ENCODE results near the gene SAFB2. TPM values are rescaled to one million over a fixed set of nuclear protein-coding genes. Genes with fewer than 3 reads are reported as not detected.
A peak's percentile ranks its signal among the peaks of the same experiment; 100 is the strongest.

Gene SAFB2
- total and polyA plus RNA-seq, 9 of the 15 experiments (the other 6 are each of a cell fraction or from before 2014, with no cell fraction given), result 4.5 to 103 (median 47.3) TPM

- no peak for FAIRE-seq
- CTCF ChIA-PET (ENCODE audit: low intra/inter-chr PET ratio), result no interaction called here
- TF ChIP-seq RFX5 (IDR thresholded peaks at IDR 0.05; ENCODE audit: low read depth, low read length), result no peak
- no peak for TF ChIP-seq RNF2 (IDR thresholded peaks at IDR 0.05)
- no peak for TF ChIP-seq SRSF9 (IDR thresholded peaks at IDR 0.05; ENCODE audit: borderline replicate concordance, low read depth, low read length)
- 0 out of 2 replicates have a peak, but pooled peaks have one; percentile 58 for TF ChIP-seq CBX1 (IDR thresholded peaks at IDR 0.05; ENCODE audit: low read depth)
- no peak for TF ChIP-seq NKRF (IDR thresholded peaks at IDR 0.05; ENCODE audit: borderline replicate concordance)
- TF ChIP-seq DMBX1 (CRISPR knock-in tag; IDR thresholded peaks at IDR 0.05; ENCODE audit: borderline replicate concordance), result no peak
- TF ChIP-seq ZNF436 (CRISPR knock-in tag; IDR thresholded peaks at IDR 0.05), result no peak
- TF ChIP-seq HNRNPK (IDR thresholded peaks at IDR 0.05; ENCODE audit: low read depth, low read length, poor library complexity, severe bottlenecking), result no peak
- TF ChIP-seq ZKSCAN1 (IDR thresholded peaks at IDR 0.05; ENCODE audit: low read depth, low read length), result peak; percentile 15; the same call in 1 of the 2 replicates
- TF ChIP-seq ZNF41 (CRISPR knock-in tag; conservative IDR thresholded peaks at IDR 0.05), result peak; percentile 86; the same call in 1 of the 2 replicates
- no peak for TF ChIP-seq ZNF518B (CRISPR knock-in tag; IDR thresholded peaks at IDR 0.05)
- TF ChIP-seq RAD21 (CRISPR knock-in tag; conservative IDR thresholded peaks at IDR 0.05 in 1 of 2, IDR thresholded peaks at IDR 0.05 in 1 of 2), result no peak
- TF ChIP-seq ZNF512 (tag; IDR thresholded peaks at IDR 0.05), result no peak
- TF ChIP-seq KDM1A (IDR thresholded peaks at IDR 0.05), result peak; percentile 22 to 37; a peak in 1 of 4 replicates
- peak; percentile 68 for TF ChIP-seq BCOR (IDR thresholded peaks at IDR 0.05)
- TF ChIP-seq CBX3 (IDR thresholded peaks at IDR 0.05; ENCODE audit: borderline replicate concordance in 1 of 2, low read length in 2 of 2), result peak in 1 of 2 experiments; percentile 47; a peak in 1 of 3 replicates
Observed at GRCh38 chr19:5561559-5561958, 61.0 kb downstream of the SAFB2 start.

More at GRCh38 chr19:5561559-5561958, 61.0 kb downstream of the SAFB2 start:
- Histone ChIP-seq H3K4me2 (ENCODE audit: insufficient read depth, low read length) (no peak overlapping the region), H3K27ac (ENCODE audit: extremely low read depth, low read depth, low read length) (no peak overlapping the region), H3K9me1 (ENCODE audit: control insufficient read depth, insufficient read depth, low read length) (no peaks in the 10 kb centered on the region), H2AFZ (ENCODE audit: low read depth, low read length) (no peak overlapping the region), H3K4me3 (no peak overlapping the region), H4K20me1 (replicated peaks; ENCODE audit: control insufficient read depth, insufficient read depth, low read length) (no peaks in the 10 kb centered on the region), H3K9me3 (replicated peaks; ENCODE audit: control insufficient read depth, insufficient read depth, low read depth, low read length) (peaks cover 8% of the 10 kb centered on the region), H3K9ac (ENCODE audit: insufficient read depth in 1 of 2, low read depth in 2 of 2, low read length in 2 of 2) (no peak overlapping the region), H3K4me1 (replicated peaks in 1 of 2; ENCODE audit: control insufficient read depth in 2 of 2, insufficient read depth in 2 of 2, low read length in 2 of 2) (peaks cover 0 to 7% of the 10 kb centered on the region in 2 experiments; a peak in 2 of 5 replicates), H3K27me3 (ENCODE audit: control insufficient read depth in 2 of 2, insufficient read depth in 2 of 2, low read length in 2 of 2) (peaks cover 8 to 21% of the 10 kb centered on the region in 2 experiments; a peak in 3 of 5 replicates), H3K36me3 (ENCODE audit: control insufficient read depth, insufficient read depth, low read length) (no peaks in the 10 kb centered on the region), H3K79me2 (ENCODE audit: control insufficient read depth, insufficient read depth, low read length) (no peaks in the 10 kb centered on the region)
- POLR2A ChIA-PET, result no interaction called here
- ATAC-seq (no peak), DNase-seq (ENCODE audit: extremely low read depth in 1 of 4, low spot score in 3 of 4) (peak in 2 of 4 experiments; percentile 45 to 51)
- in situ Hi-C loops (cut with MboI), result no loop called here
- WGBS (ENCODE audit: insufficient coverage, low coverage, missing lambda C conversion rate), result 21% methylated on average over 6 of the region's 6 CpGs
- BruUV-seq (replicated peaks), result no TSS peak
- intact Hi-C loops (cut with micrococcal nuclease), result no loop called here

Data from K562 (cell line).